Medulla oblongata (tissue), 1 donor: ENCODE results near the gene OR8H1.

Experiments
- DNase-seq: peaks from one replicate; pipeline ENCODE4 v3.0.0-alpha.2; 2015; ENCODE audit errors: extremely low spot score

Gene OR8H1, protein sequence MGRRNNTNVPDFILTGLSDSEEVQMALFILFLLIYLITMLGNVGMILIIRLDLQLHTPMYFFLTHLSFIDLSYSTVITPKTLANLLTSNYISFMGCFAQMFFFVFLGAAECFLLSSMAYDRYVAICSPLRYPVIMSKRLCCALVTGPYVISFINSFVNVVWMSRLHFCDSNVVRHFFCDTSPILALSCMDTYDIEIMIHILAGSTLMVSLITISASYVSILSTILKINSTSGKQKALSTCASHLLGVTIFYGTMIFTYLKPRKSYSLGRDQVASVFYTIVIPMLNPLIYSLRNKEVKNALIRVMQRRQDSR

DNA sequence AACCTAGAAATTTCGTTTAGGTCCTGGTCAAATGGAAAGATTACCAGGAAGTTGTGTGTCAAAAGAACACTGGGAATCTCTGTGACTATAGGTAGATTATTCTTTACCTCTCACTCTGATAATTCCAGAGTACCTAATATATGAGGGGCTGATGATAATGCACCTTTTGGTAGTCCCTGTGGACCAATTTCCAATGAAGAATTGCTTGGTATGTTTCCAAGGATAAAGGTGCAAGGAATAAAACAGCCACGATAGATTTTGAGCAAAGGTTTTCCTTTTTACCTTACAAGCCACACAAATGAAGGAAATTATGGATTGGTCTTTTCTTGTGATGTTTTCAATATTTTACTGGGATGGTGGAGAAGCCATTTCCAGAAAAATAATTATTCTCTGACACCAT is at the start of gene OR8H1:
TSS of gene OR8H1 (minus strand) at position 101 of the 400 bp plus-strand sequence. CDS start 1,192 bp downstream, outside the sequence.
- DNase-seq = no peak

DNA sequence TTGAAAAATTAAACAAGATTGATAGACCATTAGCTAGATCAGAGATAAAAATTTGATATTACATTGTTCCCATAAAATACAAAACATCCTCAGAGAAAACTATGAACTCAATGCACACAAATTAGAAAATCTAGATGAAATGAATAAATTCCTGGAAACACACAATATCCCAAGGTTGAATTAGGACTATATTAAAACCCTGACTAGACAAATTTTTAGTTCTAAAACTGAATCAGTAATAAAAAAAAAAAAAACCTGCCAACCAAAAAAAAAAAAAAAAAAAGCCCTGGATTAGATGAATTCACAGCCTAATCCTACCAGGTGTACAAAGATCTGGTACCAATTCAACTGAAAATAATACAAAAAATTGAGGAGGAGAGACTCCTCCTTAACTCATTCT is 48.2 kb upstream of the OR8H1 start:
- no peak for DNase-seq

DNA sequence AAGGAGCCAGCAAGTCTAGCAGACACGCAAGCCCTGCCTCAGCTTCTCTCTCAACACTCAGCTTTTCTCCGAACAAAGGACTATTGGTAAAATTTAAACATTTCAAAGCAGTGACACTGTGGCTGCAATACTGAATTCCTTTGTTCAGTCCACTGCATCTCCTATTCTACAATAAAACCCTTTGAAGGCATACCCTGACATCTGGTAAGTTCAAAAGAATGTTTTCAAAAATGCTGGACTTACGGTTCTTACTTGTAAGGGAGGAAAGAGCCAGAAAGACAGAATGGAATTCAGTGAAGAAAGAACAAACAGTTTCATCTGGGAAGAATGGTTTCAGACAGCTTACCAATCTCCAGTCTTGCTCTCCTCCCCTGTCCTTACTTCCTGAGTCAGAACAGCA is 41.1 kb upstream of the OR8H1 start:
- DNase-seq = peak; percentile 46

DNA sequence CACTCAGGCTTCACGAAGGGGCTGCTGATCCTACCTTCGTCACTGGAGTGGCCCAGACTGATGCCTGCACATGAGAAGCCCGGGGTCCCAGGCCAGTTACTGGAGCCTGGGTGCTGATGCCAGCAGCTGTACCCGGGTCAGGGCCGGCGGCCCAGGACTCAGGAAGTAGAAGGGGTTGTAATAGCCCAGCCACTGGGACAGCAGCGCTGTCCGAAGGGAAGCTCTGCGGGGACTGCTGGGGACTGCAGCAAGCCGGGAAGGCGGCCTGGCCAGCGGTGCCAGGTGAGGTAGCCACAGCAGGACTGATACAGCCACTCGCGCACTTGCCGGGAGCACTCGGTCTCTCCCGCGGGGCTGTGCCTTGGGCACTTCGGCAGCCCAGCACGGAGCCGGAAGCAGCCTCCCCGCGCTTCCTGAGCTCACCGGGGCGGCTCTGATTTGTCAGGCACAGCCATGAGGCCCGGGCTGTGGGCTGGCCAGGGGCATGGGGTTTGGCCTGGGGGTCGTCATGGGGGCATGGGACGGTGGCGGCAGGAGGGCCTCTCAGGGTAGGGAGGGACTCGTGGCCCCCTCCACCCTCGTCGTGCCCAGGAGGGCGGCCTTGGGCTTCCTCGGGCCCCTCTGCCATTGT is 39.9 kb upstream of the OR8H1 start:
- no peak for DNase-seq

DNA sequence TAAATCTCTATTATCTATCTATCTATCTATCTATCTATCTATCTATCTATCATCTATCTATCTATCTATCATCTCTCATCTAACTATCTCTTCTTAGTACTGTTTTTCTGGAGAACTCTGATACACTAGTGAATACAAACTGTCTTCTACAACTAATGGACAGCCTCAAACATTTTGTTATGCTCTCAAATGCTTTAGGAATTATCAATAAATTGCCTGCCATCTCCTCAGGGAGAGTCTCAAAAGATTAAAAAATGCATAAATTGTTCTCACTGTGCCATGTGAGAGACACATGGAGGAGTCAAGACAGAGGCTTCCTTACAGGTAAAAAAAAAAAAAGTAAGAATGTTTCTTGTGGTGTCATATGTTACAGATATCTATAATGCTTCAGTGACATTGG is 22.8 kb upstream of the OR8H1 start, which contains the start of gene OR8K3:
TSS of gene OR8K3 (plus strand) at position 301 of the 400 bp plus-strand sequence. CDS start 3,163 bp downstream, outside the sequence.
- DNase-seq = no peak

DNA sequence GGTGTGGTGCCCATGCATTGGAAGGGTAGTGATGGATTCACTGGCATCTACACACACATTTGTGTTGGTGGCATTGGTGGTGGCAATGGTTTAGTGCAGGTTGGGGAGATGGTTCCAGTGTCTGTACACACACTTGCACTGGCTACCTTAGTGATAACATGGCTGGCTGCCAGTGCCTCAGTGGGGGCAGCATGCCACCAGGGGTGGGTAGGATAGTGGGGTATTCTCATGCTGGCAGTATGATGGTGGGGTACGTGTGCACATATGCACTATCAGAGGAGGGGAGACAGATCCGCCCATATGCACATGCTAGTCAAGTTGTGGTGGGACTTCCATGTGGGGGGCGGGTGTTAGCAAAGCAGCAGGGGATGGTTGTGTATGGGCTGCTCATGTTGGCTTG is 15.8 kb upstream of the OR8H1 start:
- DNase-seq = no peak

DNA sequence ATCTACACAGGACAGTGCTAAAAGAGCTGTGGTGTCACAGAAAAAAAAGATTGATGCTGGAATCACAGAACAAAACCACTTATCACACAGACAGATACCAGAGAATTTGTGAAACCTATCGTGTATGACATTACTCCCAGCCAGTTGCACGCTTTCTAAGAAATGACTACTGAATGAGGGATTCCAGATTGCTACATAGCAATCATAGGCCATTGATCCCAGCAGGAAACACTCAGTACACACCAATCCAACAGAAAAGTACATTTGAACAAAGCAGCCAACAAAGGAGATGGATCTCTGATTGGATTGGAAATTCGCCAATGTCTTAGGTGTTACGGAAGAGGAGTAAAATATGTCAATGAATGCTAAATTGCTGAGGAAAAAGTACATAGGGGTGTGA is 4.8 kb upstream of the OR8H1 start:
- no peak for DNase-seq

DNA sequence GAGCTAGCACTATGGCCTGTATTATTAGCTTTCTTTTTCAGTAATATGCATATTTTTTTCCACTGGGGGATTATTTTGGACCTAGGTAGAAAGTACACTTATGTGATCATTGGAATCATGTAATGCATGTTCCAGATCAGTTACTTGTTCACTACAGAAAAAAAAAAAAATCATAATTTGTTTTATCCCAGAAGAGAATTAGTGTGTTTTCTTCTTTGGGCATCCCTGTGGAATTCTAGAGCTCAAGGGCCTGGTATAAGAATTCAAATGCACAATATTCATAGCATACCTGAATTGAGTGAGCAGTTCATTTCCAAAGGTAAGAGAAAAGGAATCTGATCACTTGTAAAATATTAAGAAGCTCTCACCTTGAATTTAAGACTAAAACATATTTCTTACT is 18.2 kb downstream of the OR8H1 start, which contains the start of gene OR5T1:
TSS of gene OR5T1 (plus strand) at position 301 of the 400 bp plus-strand sequence. CDS start 1,485 bp downstream, outside the sequence.
- no peak for DNase-seq

DNA sequence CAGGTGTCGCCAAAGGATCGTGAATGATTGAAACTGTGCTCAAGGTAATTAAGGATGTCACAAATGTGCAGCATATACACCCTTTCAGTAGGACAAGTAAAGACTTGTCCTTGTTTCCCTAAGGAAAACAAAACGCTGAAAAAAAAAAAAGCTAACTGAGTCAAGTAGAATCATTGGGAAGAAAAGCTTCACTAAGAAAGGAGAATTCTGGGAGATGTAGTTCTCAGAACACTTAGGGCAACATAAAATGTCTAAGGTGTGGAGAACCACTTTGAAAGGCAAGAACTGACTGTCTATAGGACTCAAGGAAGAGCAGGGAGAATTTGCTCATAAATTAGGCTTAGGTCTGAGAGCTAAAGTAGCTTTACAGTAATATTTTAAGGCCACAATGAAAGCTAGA is 21.0 kb downstream of the OR8H1 start:
- DNase-seq = no peak

DNA sequence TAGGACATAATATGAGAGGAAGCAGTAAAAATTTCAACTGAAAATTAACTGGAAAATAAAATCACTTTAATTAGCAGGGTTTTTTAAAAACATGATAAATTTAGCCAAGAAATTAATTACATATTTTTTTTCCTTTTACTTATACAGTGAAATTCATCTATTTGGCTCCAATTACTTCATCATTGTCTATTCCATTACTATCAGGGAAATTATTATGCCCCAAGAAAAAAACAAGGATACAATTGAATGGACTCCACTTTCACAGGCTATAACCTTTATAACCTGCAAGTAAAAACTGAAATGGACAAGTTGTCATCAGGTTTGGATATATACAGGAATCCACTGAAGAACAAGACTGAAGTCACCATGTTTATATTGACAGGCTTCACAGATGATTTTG is 40.1 kb downstream of the OR8H1 start, which contains the start of gene OR5T3:
TSS of gene OR5T3 (plus strand) at position 301 of the 400 bp plus-strand sequence. CDS start at position 301, 0 bp downstream.
- DNase-seq = no peak
